ENCODE results near the gene ECSCR.
A peak's percentile ranks its signal among the peaks of the same experiment; 100 is the strongest.

Gene ECSCR

GRCh38 chr5:139474890-139475791 is 12.6 kb upstream of the ECSCR start:
- peak; percentile 84 for DNase-seq (ENCODE audit: low read depth)

- peak; percentile 62 for DNase-seq (ENCODE audit: low read depth)
Observed at GRCh38 chr5:139473565-139473964, 11.0 kb upstream of the ECSCR start.

GRCh38 chr5:139473105-139473504 is 10.6 kb upstream of the ECSCR start:
- DNase-seq (ENCODE audit: low read depth) = no peak

- DNase-seq (ENCODE audit: low read depth) = no peak
Observed at GRCh38 chr5:139472386-139473030, 10.0 kb upstream of the ECSCR start.

- no peak for DNase-seq (ENCODE audit: low read depth)
Observed at GRCh38 chr5:139470821-139471300, 8.3 kb upstream of the ECSCR start, which contains the start of gene SMIM33. SMIM33 (plus strand) TSS chr5:139471004; CDS start chr5:139471122, 118 bp downstream.

GRCh38 chr5:139468421-139468931 is 5.9 kb upstream of the ECSCR start:
- peak; percentile 47 for DNase-seq (ENCODE audit: low read depth)

- peak; percentile 75 for DNase-seq (ENCODE audit: low read depth)
Observed at GRCh38 chr5:139461698-139462097, 845 bp downstream of the ECSCR start.

GRCh38 chr5:139461176-139461575 is 1.4 kb downstream of the ECSCR start:
- DNase-seq (ENCODE audit: low read depth) = no peak

GRCh38 chr5:139460455-139460854 is 2.1 kb downstream of the ECSCR start:
- DNase-seq (ENCODE audit: low read depth) = peak; percentile 46

- no peak for DNase-seq (ENCODE audit: low read depth)
Observed at GRCh38 chr5:139459451-139459934, 3.0 kb downstream of the ECSCR start.

GRCh38 chr5:139458580-139459407 is 3.7 kb downstream of the ECSCR start:
- DNase-seq (ENCODE audit: low read depth) = peak; percentile 88

- no peak for DNase-seq (ENCODE audit: low read depth)
Observed at GRCh38 chr5:139457653-139458306, 4.8 kb downstream of the ECSCR start.

GRCh38 chr5:139457241-139457640 is 5.3 kb downstream of the ECSCR start:
- DNase-seq (ENCODE audit: low read depth) = no peak

GRCh38 chr5:139456776-139457175 is 5.8 kb downstream of the ECSCR start:
- DNase-seq (ENCODE audit: low read depth) = no peak

- DNase-seq (ENCODE audit: low read depth) = no peak
Observed at GRCh38 chr5:139454568-139455290, 7.8 kb downstream of the ECSCR start.

GRCh38 chr5:139453683-139454567 is 8.6 kb downstream of the ECSCR start:
- no peak for DNase-seq (ENCODE audit: low read depth)

GRCh38 chr5:139451878-139452660 is 10.5 kb downstream of the ECSCR start:
- DNase-seq (ENCODE audit: low read depth) = no peak

- no peak for DNase-seq (ENCODE audit: low read depth)
Observed at GRCh38 chr5:139451176-139451575, 11.4 kb downstream of the ECSCR start.
